Stimulated activated naive CD4-positive, alpha-beta T cell treated with Interleukin-2 at 50 U/mL for 16 hours (primary cell): ENCODE data around the gene GPR153.

Experiments used
- DNase-seq: peaks from one replicate; lab custom pipeline; 2025; lab: John Stamatoyannopoulos, UW

Gene GPR153

DNA sequence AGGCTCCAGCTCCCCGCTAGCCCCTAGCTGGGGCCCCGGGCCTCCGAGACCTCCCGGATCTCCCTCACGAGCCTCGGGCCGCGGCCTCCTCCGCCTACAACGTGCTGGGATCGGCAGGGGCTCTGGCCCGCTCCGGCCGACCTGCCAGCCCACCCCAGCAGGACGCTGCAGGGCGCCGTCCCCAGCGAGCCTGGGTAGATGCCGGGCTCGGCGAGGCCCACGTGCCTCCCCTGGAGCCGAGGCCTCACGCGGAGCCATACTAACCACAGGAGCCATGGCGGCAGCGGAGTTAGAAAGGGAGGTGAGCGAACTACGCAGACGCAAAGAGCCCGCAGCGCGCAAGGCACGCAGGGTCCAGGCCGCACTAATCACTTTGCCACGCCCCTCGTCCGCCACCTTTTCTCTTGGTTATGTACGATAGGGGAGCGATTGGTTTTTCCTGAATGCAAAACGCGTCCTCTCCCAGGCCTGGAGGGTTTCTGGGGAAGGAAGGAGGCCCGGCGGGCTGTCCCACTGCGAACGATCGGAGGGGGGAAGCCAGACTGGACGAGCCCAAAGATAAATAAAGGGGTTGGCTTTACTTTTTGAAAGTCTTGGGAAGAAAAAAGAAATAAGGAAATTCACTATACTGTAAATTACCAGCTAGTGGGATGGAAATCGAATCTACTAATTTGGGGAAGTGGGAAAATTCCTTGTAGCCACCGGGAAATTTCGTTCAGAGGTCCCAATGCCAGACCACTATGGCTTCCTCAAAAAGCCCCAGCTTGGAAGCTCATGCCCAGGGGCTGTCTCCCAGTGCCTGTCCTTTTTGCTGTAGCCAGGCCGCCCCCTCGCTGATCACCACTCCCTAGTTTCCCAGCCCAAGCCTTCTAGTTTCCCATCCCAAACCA is 61.4 kb downstream of the GPR153 start, which contains the start of gene RPL22:
TSS of gene RPL22 (minus strand) at position 298 of the 890 bp plus-strand sequence. CDS start at position 276, 22 bp downstream.
- peak; percentile 99 for DNase-seq

DNA sequence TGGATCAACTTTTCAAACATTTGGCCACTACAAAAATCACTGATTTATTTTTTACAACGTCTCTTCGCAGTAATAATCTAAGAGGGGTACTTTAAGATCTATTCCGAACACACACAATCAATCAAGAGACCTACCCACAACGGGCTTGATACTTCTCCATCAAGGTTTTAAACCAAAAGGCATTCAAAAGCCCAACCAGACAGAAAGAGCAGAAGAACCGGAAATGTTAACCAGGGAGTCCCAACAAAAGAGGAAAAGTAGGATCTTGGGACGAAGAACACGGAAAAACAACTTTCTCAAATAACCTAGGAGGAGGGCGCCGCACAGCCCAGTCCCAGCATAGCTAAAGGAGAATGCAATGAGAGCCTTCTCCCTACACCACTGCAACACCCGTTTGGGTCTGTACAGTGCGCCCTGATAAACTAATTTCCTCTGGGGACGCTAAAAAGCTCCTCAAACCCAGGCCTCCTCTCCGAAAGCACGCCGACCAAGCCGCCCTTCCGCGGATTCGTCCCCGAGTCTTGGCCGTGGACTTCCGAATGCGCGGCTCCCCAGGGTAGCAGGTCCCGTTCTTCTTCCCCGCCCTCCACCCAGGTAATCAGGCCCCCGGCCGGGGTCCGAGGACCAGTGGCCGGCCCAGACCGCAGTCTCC is 62.1 kb downstream of the GPR153 start:
- peak; percentile 23 for DNase-seq

DNA sequence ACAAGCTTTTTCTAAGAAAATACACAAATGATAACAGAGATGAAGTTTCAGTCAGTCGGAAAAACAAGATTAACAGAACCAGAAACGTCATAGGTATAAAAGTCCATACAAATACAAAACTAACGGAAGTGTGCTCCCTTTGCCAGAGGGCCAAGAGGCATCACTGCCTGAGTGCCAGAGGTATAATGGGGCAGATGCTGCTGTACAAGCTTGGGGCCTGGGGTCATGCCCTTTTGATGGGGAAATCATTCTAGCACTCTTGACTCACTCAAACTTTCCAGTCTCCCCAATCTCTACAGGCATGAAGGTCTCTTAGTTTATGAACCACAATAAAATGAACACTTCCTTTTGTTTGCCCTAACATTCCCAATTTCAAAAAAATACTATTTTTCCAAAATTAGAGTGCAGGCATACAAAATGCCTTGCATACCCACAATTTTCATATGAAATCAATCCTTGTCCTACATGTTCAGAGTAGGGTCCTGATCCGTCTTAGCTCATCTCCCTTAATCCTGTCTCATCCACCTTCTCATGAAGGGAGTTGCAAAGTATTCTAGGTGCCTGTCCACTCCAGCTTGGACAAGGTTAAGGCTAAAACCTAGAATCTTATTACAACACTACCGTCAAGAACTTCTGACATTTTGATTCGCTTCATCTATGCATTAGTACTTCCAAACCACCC is 63.0 kb downstream of the GPR153 start:
- no peak for DNase-seq
